ENCODE measurements around the gene NMRK1. TPM values are rescaled to one million over a fixed set of nuclear protein-coding genes. Genes with fewer than 3 reads are reported as not detected.

NMRK1 gene
- total and polyA plus RNA-seq, 8 donors: 1.2 to 73.3 (median 19.3) TPM

DNA sequence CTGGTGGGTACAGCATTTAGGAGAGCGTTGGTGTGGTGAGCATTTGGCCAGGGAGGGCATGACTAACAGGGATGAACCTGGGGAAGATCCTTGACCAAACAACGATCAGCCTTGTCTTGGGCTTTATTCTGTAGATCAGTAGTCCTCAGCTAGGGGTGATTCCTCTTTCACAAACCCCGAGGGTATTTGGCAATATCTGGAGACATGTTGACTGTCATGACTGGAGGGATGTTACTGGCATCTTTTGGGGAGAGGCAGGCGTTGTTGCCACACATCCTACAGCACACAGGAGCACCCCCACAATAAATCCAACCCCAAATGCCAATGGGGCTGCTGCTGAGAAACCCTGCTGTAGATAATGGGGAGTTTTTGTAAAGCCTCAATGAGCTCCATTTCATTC, 44.3 kb upstream of the NMRK1 start:
- peaks cover 23 to 78% (median 67%) of the 10 kb centered on the region in 4 donors for H3K36me3 ChIP-seq
- 81 to 96% (median 92%) methylated on average over 4 of the region's 4 CpGs for WGBS, 5 donors

DNA sequence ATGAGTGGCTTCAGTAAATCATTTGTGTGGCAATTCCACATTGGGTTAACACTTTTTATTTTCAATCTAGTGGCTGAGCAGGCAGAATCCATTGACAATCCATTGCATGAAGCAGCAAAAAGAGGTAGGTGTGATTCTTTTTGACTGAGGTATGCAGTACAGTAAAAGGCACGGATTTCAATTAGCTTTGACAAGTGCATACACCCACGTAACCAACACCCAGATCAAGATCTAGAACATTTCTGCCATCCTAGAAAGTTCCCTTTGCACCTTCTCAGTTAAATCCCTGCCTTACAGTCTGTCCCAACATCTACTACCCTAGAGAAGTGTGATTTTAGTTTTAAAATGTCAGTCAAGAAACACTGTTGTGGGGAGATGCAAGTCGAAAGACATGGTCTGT, 43.7 kb upstream of the NMRK1 start:
- no peak for TF ChIP-seq EP300 (IDR thresholded peaks at IDR 0.05)
- no peak for TF ChIP-seq POLR2AphosphoS5 (IDR thresholded peaks at IDR 0.05)
- TF ChIP-seq, protein P1, sequence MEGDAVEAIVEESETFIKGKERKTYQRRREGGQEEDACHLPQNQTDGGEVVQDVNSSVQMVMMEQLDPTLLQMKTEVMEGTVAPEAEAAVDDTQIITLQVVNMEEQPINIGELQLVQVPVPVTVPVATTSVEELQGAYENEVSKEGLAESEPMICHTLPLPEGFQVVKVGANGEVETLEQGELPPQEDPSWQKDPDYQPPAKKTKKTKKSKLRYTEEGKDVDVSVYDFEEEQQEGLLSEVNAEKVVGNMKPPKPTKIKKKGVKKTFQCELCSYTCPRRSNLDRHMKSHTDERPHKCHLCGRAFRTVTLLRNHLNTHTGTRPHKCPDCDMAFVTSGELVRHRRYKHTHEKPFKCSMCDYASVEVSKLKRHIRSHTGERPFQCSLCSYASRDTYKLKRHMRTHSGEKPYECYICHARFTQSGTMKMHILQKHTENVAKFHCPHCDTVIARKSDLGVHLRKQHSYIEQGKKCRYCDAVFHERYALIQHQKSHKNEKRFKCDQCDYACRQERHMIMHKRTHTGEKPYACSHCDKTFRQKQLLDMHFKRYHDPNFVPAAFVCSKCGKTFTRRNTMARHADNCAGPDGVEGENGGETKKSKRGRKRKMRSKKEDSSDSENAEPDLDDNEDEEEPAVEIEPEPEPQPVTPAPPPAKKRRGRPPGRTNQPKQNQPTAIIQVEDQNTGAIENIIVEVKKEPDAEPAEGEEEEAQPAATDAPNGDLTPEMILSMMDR (IDR thresholded peaks at IDR 0.05): no peak
- TF ChIP-seq POLR2A (IDR thresholded peaks at IDR 0.05): no peak
- no peak overlapping the region for H3K27ac ChIP-seq
- DNase-seq: no peak
- H3K36me3 ChIP-seq: peaks cover 19 to 74% (median 62%) of the 10 kb centered on the region in 4 donors
- H3K27me3 ChIP-seq: no peaks in the 10 kb centered on the region
- WGBS, 5 donors: 94 to 99% (median 98%) methylated on average over 3 of the region's 3 CpGs
- H3K9me3 ChIP-seq: no peaks in the 10 kb centered on the region
- H3K4me1 ChIP-seq: no peaks in the 10 kb centered on the region
- intact Hi-C loops (cut with DNase I; ENCODE audit: low total_unique reads): no loop called here
- no peak overlapping the region for H3K4me3 ChIP-seq

More for the DNA sequence above, 44.3 kb upstream of the NMRK1 start:
- Histone ChIP-seq H3K4me1 (no peaks in the 10 kb centered on the region), H3K27me3 (no peaks in the 10 kb centered on the region), H3K4me3 (no peak overlapping the region), H3K9me3 (no peaks in the 10 kb centered on the region), H3K27ac (no peak overlapping the region)
- intact Hi-C loops (cut with DNase I; ENCODE audit: low total_unique reads): no loop called here
- DNase-seq: no peak
- TF ChIP-seq POLR2A (IDR thresholded peaks at IDR 0.05) (no peak), POLR2AphosphoS5 (IDR thresholded peaks at IDR 0.05) (no peak), EP300 (IDR thresholded peaks at IDR 0.05) (no peak)
- TF ChIP-seq, protein P1 (IDR thresholded peaks at IDR 0.05): no peak

DNA sequence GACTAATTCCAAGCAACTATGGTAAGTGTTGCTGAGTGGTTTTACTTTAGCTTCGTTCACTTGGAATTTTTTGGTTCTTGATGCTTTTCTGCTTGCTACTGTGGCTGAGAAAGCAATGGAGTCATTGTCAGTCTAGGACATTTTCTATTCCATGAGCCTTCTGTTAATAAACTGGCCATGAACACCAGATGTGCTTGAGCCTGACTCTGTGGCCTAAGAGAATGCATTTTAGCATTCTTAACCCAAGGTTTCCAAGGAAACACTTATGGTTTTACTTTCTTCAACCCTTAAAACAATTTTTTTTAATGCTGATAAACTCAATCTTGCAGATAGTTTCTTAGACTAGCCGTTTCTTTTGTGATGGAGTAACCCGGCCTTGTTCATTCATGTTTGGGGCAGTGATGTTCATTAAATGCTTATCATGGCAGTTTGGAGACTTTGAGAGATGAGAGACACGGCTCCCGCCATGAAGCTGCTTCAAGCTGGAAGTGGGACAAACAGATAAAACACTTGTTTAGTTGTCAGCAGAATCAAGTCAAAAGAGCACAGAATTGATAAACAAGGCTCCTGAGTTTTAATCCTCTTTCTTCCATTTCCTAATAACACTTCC, 42.8 kb upstream of the NMRK1 start:
- H3K27me3 ChIP-seq: no peaks in the 10 kb centered on the region
- H3K36me3 ChIP-seq: peaks cover 19 to 68% (median 52%) of the 10 kb centered on the region in 4 donors
- no peaks in the 10 kb centered on the region for H3K4me1 ChIP-seq
- H3K27ac ChIP-seq: no peak overlapping the region
- DNase-seq: no peak
- intact Hi-C loops (cut with DNase I; ENCODE audit: low total_unique reads): no loop called here
- 65 to 73% (median 71%) methylated on average over 5 of the region's 5 CpGs for WGBS, 5 donors
- H3K9me3 ChIP-seq: no peaks in the 10 kb centered on the region
- no peak overlapping the region for H3K4me3 ChIP-seq
- TF ChIP-seq POLR2A (IDR thresholded peaks at IDR 0.05) (no peak), POLR2AphosphoS5 (IDR thresholded peaks at IDR 0.05) (no peak), EP300 (IDR thresholded peaks at IDR 0.05) (no peak)
- TF ChIP-seq, protein P1 (IDR thresholded peaks at IDR 0.05): no peak

DNA sequence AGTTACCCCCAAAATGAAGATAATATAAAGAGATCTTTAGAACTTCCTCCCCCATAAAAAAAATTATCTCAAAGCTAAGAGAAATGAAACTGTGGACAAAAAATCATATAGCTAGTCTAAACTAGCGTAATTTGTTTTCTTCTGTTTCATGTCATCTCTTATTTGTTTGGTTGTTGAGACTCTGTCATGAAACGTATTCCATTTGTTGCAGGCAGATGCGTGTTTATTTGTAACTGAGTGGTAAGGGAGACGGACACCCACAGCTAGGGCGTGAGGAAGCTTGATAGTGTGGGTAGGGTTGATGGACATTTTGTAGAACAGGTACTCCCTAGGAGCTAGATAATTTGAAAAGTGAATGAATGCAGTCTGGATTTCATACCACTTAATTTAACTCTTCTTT, 42.2 kb upstream of the NMRK1 start:
- TF ChIP-seq POLR2A (IDR thresholded peaks at IDR 0.05): no peak
- TF ChIP-seq POLR2AphosphoS5 (IDR thresholded peaks at IDR 0.05): no peak
- TF ChIP-seq, protein P1 (IDR thresholded peaks at IDR 0.05): no peak
- TF ChIP-seq EP300 (IDR thresholded peaks at IDR 0.05): no peak
- Histone ChIP-seq H3K27me3 (no peaks in the 10 kb centered on the region), H3K4me3 (no peak overlapping the region), H3K36me3 (peaks cover 19 to 62% (median 49%) of the 10 kb centered on the region in 4 donors), H3K9me3 (no peaks in the 10 kb centered on the region), H3K27ac (no peak overlapping the region), H3K4me1 (no peaks in the 10 kb centered on the region)
- no peak for DNase-seq
- 92 to 96% (median 93%) methylated on average over 5 of the region's 5 CpGs for WGBS, 5 donors
- intact Hi-C loops (cut with DNase I; ENCODE audit: low total_unique reads): no loop called here

Measured in stomach (tissue), 9 donors.